CD14-positive monocyte (primary cell): ENCODE results near the gene USP9X. TPM values are rescaled to one million over a fixed set of nuclear protein-coding genes. Genes with fewer than 3 reads are reported as not detected.
"Not testable (repeated sequence)": the region's sequence is repeated elsewhere in the genome, so short reads cannot be mapped to it uniquely, and the experiment has no call there.

Experiments used
- DNase-seq, 3 donors: peaks; one replicate each; pipeline ENCODE4 v3.0.0-alpha.2; 2011 to 2022
- H2AFZ ChIP-seq: 2 replicates; pipeline ENCODE4 v1.6.0; 2012; ENCODE audit warnings: mild to moderate bottlenecking, low read depth, low read length, inconsistent platforms; ENCODE audit not compliant: insufficient read depth, poor library complexity, severe bottlenecking
- H3K27ac ChIP-seq, 2 donors: 1 replicate in 1 of 2; 2 replicates in 1 of 2; pipeline ENCODE4 v1.5.1; 2012 to 2013; ENCODE audit warnings: low read length in 2 of 2, control low read depth in 1 of 2, inconsistent platforms in 1 of 2, low read depth in 1 of 2, mild to moderate bottlenecking in 1 of 2
- H3K27me3 ChIP-seq, 2 donors: one replicate each; pipeline versions ENCODE4 v1.6.0 to v1.6.1; 2011 to 2013; ENCODE audit warnings: low read length in 2 of 2; ENCODE audit not compliant: control insufficient read depth in 2 of 2, insufficient read depth in 2 of 2
- H3K36me3 ChIP-seq, 2 donors: replicated peaks in 1 of 2; 1 replicate in 1 of 2; 2 replicates in 1 of 2; pipeline versions ENCODE4 v1.5.1 to v1.6.1; 2012 to 2013; ENCODE audit warnings: low read length in 2 of 2, control low read depth in 1 of 2, inconsistent platforms in 1 of 2, mild to moderate bottlenecking in 1 of 2; ENCODE audit not compliant: insufficient read depth in 2 of 2, control insufficient read depth in 1 of 2
- H3K4me1 ChIP-seq, 2 donors: 1 replicate in 1 of 2; 2 replicates in 1 of 2; pipeline versions ENCODE4 v1.5.1 to v1.6.1; 2012 to 2013; ENCODE audit warnings: low read length in 2 of 2, control low read depth in 1 of 2, inconsistent platforms in 1 of 2, mild to moderate bottlenecking in 1 of 2, moderate library complexity in 1 of 2; ENCODE audit not compliant: insufficient read depth in 2 of 2, control insufficient read depth in 1 of 2
- H3K4me2 ChIP-seq: replicated peaks from 2 replicates; pipeline ENCODE3; 2012; ENCODE audit warnings: low read length, moderate library complexity, mild to moderate bottlenecking; ENCODE audit not compliant: poor library complexity, severe bottlenecking; ENCODE audit errors: extremely low read depth
- H3K4me3 ChIP-seq, 3 experiments: fragments of 200-600 bp in 1 of 3; sonication (generic) in 1 of 3; replicated peaks in 1 of 3; 1 replicate in 2 of 3; 2 replicates in 1 of 3; pipeline ENCODE4 v1.5.1; 2011 to 2013; ENCODE audit warnings: low read length in 3 of 3, mild to moderate bottlenecking in 3 of 3, control low read depth in 2 of 3, low read depth in 2 of 3, inconsistent platforms in 1 of 3, moderate library complexity in 1 of 3
- H3K79me2 ChIP-seq: 2 replicates; pipeline ENCODE4 v1.6.0; 2012; ENCODE audit warnings: mild to moderate bottlenecking, control low read depth, inconsistent platforms, low read length, moderate library complexity; ENCODE audit not compliant: insufficient read depth
- H3K9ac ChIP-seq: 2 replicates; pipeline ENCODE4 v1.6.0; 2017; ENCODE audit warnings: low read length, mild to moderate bottlenecking; ENCODE audit not compliant: insufficient read depth, poor library complexity, severe bottlenecking
- H3K9me3 ChIP-seq, 2 donors: replicated peaks in 1 of 2; 1 replicate in 1 of 2; 2 replicates in 1 of 2; pipeline versions ENCODE4 v1.5.1 to v1.6.1; 2012 to 2013; ENCODE audit warnings: low read length in 2 of 2, control low read depth in 1 of 2; ENCODE audit not compliant: control insufficient read depth in 1 of 2, insufficient read depth in 1 of 2
- H4K20me1 ChIP-seq: 2 replicates; pipeline ENCODE4 v1.6.0; 2012; ENCODE audit warnings: mild to moderate bottlenecking, low read length, control low read depth, moderate library complexity; ENCODE audit not compliant: insufficient read depth
- H3K27ac Mint-ChIP-seq, 7 donors: one replicate each; pipeline ENCODE4 v1.8.0; 2020; ENCODE audit warnings: mild to moderate bottlenecking in 7 of 7, mixed read lengths in 7 of 7, moderate library complexity in 6 of 7, inconsistent platforms in 2 of 7
- H3K27me3 Mint-ChIP-seq, 3 donors: one replicate each; pipeline ENCODE4 v1.8.0; 2021 to 2022; ENCODE audit warnings: low read depth in 3 of 3, mild to moderate bottlenecking in 3 of 3, mixed read lengths in 3 of 3, moderate library complexity in 3 of 3, inconsistent platforms in 1 of 3
- H3K36me3 Mint-ChIP-seq, 2 donors: one replicate each; pipeline ENCODE4 v1.8.0; 2020; ENCODE audit warnings: mixed read lengths in 2 of 2, inconsistent platforms in 1 of 2, mild to moderate bottlenecking in 1 of 2
- H3K4me1 Mint-ChIP-seq: one replicate; pipeline ENCODE4 v1.8.0; 2020; ENCODE audit warnings: mild to moderate bottlenecking, mixed read lengths
- H3K4me3 Mint-ChIP-seq, 2 donors: one replicate each; pipeline ENCODE4 v1.8.0; 2020; ENCODE audit warnings: mild to moderate bottlenecking in 2 of 2, mixed read lengths in 2 of 2, moderate library complexity in 1 of 2
- H3K9me3 Mint-ChIP-seq, 7 donors: one replicate each; pipeline ENCODE4 v1.8.0; 2020 to 2022; ENCODE audit warnings: mixed read lengths in 7 of 7, mild to moderate bottlenecking in 6 of 7, moderate library complexity in 6 of 7, inconsistent platforms in 2 of 7
- CTCF ChIP-seq: fragments of 200-600 bp; IDR thresholded peaks from one replicate; pipeline ENCODE4 v1.8.0; 2022; ENCODE audit warnings: antibody characterized with exemption, mild to moderate bottlenecking
- WGBS: methylation state at CpG from one replicate; pipeline ENCODE4 v1.1.5; 2013; ENCODE audit warnings: missing lambda C conversion rate; ENCODE audit not compliant: insufficient coverage; 5-methylcytosine and 5-hydroxymethylcytosine counted together
- intact Hi-C, 2 donors: fragments of 100-400 bp; cut with micrococcal nuclease; formaldehyde crosslinking; loops; one replicate each; pipeline versions ENCODE4 v1.15.0 to v1.15.1; 2023
- polyA plus RNA-seq, 3 donors: library from polyadenylated mRNA; depleted of rRNA in 1 of 3; unstranded in 2 of 3; stranded (reverse) in 1 of 3; fragments of 300-500 nt in 2 of 3; fragments of >200 nt in 1 of 3; fragmentation: Illumina TruSeq in 2 of 3; gene quantifications; 1 replicate in 2 of 3; 2 replicates in 1 of 3; pipeline ENCODE4 v1.2.3, GENCODE V29; 2012 to 2021

Gene USP9X
- polyA plus RNA-seq, 3 donors: 8.3 to 16.1 (median 9.6) TPM

- Histone ChIP-seq H2AFZ (no peak overlapping the region), H4K20me1 (peaks cover 95% of the 10 kb centered on the region), H3K27me3 (peaks cover 0 to 7% of the 10 kb centered on the region in 2 donors), H3K79me2 (peaks cover 99% of the 10 kb centered on the region), H3K9ac (no peak overlapping the region), H3K27ac (no peak overlapping the region), H3K4me2 (no peak overlapping the region), H3K9me3 (peaks cover 0 to 8% of the 10 kb centered on the region in 2 donors), H3K4me3 (no peak overlapping the region), H3K4me1 (no peaks in the 10 kb centered on the region), H3K36me3 (no peaks in the 10 kb centered on the region)
- DNase-seq: no peak
- H3K27ac Mint-ChIP-seq: peak overlapping the region in 1 of 7 donors; percentile 7
- peaks cover 0 to 4% of the 10 kb centered on the region in 2 donors for H3K36me3 Mint-ChIP-seq
- TF ChIP-seq CTCF: no peak
- H3K4me3 Mint-ChIP-seq: no peak overlapping the region
- peaks cover 31% of the 10 kb centered on the region for H3K4me1 Mint-ChIP-seq
- intact Hi-C loops: no loop called here
- H3K27me3 Mint-ChIP-seq: peaks cover 0 to 13% (median 0%) of the 10 kb centered on the region in 3 donors
- peaks cover 0 to 10% (median 6%) of the 10 kb centered on the region in 7 donors for H3K9me3 Mint-ChIP-seq
- no CpG with 5 or more reads among the region's 2 CpGs for WGBS
Observed at GRCh38 chrX:41105005-41105404, 19.8 kb downstream of the USP9X start.

GRCh38 chrX:41106257-41106656 is 21.0 kb downstream of the USP9X start:
- H3K4me3 ChIP-seq, H3K36me3 Mint-ChIP-seq, intact Hi-C loops, H3K36me3 ChIP-seq, H3K4me2 ChIP-seq, H3K4me3 Mint-ChIP-seq, H3K27ac ChIP-seq, H3K9me3 ChIP-seq, H3K4me1 ChIP-seq, H2AFZ ChIP-seq, H3K9ac ChIP-seq: not testable (repeated sequence)
- DNase-seq: peak; percentile 6 to 33 (median 26)
- no CpG with 5 or more reads among the region's 3 CpGs for WGBS
- Mint-ChIP-seq H3K27me3 (peaks cover 0 to 14% (median 0%) of the 10 kb centered on the region in 3 donors), H3K4me1 (peaks cover 37% of the 10 kb centered on the region), H3K9me3 (peaks cover 0 to 10% (median 6%) of the 10 kb centered on the region in 7 donors), H3K27ac (peak overlapping the region in 2 of 7 donors; percentile 19 to 25)
- H4K20me1 ChIP-seq: peaks cover 95% of the 10 kb centered on the region
- H3K79me2 ChIP-seq: peaks cover 99% of the 10 kb centered on the region
- H3K27me3 ChIP-seq: peaks cover 0 to 11% of the 10 kb centered on the region in 2 donors
